WTC11 (cell line): ENCODE results near the gene FER1L5. TPM values are rescaled to one million over a fixed set of nuclear protein-coding genes. Genes with fewer than 3 reads are reported as not detected.

Experiments
- ATAC-seq: fragments of 200-7000 bp; cut with Tn5 transposase; 2 replicates; pipeline ENCODE4 v1.10.0; 2021; ENCODE audit warnings: mild to moderate bottlenecking, moderate library complexity
- CTCF ChIA-PET: fragments of 300-600 bp; sonication (Branson Sonifier 250); formaldehyde crosslinking; loops from one replicate; lab custom pipeline; 2021; ENCODE audit warnings: antibody characterized with exemption; lab: Charles Lee
- POLR2A ChIA-PET: fragments of 350-600 bp; sonication (Branson Sonifier 250); formaldehyde crosslinking; loops from one replicate; lab custom pipeline; 2021; ENCODE audit warnings: antibody characterized with exemption; lab: Charles Lee
- DNase-seq: peaks from one replicate; pipeline ENCODE4 v3.0.0; 2021; ENCODE audit warnings: low spot score
- H3K27ac Mint-ChIP-seq: 2 replicates; pipeline ENCODE4 v1.8.0; 2021; ENCODE audit warnings: mixed read lengths
- H3K27me3 Mint-ChIP-seq: 2 replicates; pipeline ENCODE4 v1.8.0; 2021; ENCODE audit warnings: low read depth, mild to moderate bottlenecking, moderate library complexity, mixed read lengths
- H3K36me3 Mint-ChIP-seq: 2 replicates; pipeline ENCODE4 v1.8.0; 2021; ENCODE audit warnings: mixed read lengths
- H3K4me1 Mint-ChIP-seq: 2 replicates; pipeline ENCODE4 v1.8.0; 2022; ENCODE audit warnings: mixed read lengths
- H3K4me3 Mint-ChIP-seq: 2 replicates; pipeline ENCODE4 v1.8.0; 2021; ENCODE audit warnings: mild to moderate bottlenecking, moderate library complexity, mixed read lengths
- H3K9me3 Mint-ChIP-seq: 2 replicates; pipeline ENCODE4 v1.8.0; 2021; ENCODE audit warnings: mixed read lengths
- ARID4B ChIP-seq: sonication (generic); formaldehyde crosslinking; IDR thresholded peaks from 2 replicates; pipeline ENCODE4 v1.8.0; 2023; ENCODE audit warnings: missing genetic modification reagents, mild to moderate bottlenecking, borderline replicate concordance
- ATF1 ChIP-seq: sonication (generic); formaldehyde crosslinking; IDR thresholded peaks from 2 replicates; pipeline ENCODE4 v1.8.1; 2023; ENCODE audit warnings: mild to moderate bottlenecking, moderate library complexity, missing genetic modification reagents
- CREB1 ChIP-seq: sonication (generic); formaldehyde crosslinking; IDR thresholded peaks from 2 replicates; pipeline ENCODE4 v1.8.0; 2023; ENCODE audit warnings: mild to moderate bottlenecking, missing genetic modification reagents
- ELF4 ChIP-seq: sonication (generic); formaldehyde crosslinking; IDR thresholded peaks from 2 replicates; pipeline ENCODE4 v1.8.1; 2022; ENCODE audit warnings: low read depth, mild to moderate bottlenecking, moderate library complexity, missing genetic modification reagents
- FOXK1 ChIP-seq: sonication (generic); formaldehyde crosslinking; IDR thresholded peaks from 2 replicates; pipeline ENCODE4 v1.8.0; 2022; ENCODE audit warnings: mild to moderate bottlenecking, moderate library complexity, missing genetic modification reagents
- GABPB1 ChIP-seq: sonication (generic); formaldehyde crosslinking; IDR thresholded peaks from 2 replicates; pipeline ENCODE4 v1.8.1; 2023; ENCODE audit warnings: mild to moderate bottlenecking, missing genetic modification reagents
- MAX ChIP-seq: sonication (generic); formaldehyde crosslinking; IDR thresholded peaks from 2 replicates; pipeline ENCODE4 v1.8.0; 2022; ENCODE audit warnings: mild to moderate bottlenecking, missing genetic modification reagents
- NFE2L1 ChIP-seq: sonication (generic); formaldehyde crosslinking; IDR thresholded peaks from 2 replicates; pipeline ENCODE4 v1.8.1; 2023; ENCODE audit warnings: missing genetic modification reagents
- NFYB ChIP-seq: sonication (generic); formaldehyde crosslinking; conservative IDR thresholded peaks from 2 replicates; pipeline ENCODE4 v1.8.0; 2022; ENCODE audit warnings: low read depth, missing genetic modification reagents
- OVOL2 ChIP-seq: fragments of 250-450 bp; sonication (Bioruptor Pico); IDR thresholded peaks from 2 replicates; pipeline ENCODE4 v1.9.0; 2021; ENCODE audit warnings: mild to moderate bottlenecking, borderline replicate concordance
- PRRX2 ChIP-seq: fragments of 250-450 bp; sonication (Bioruptor Pico); IDR thresholded peaks from 2 replicates; pipeline ENCODE4 v1.8.0; 2021; ENCODE audit warnings: mild to moderate bottlenecking
- SP1 ChIP-seq: sonication (generic); formaldehyde crosslinking; conservative IDR thresholded peaks from 2 replicates; pipeline ENCODE4 v1.8.1; 2022; ENCODE audit warnings: missing genetic modification reagents
- USF1 ChIP-seq: sonication (generic); formaldehyde crosslinking; IDR thresholded peaks from 2 replicates; pipeline ENCODE4 v1.8.0; 2022; ENCODE audit warnings: mild to moderate bottlenecking, missing genetic modification reagents
- USF2 ChIP-seq: sonication (generic); formaldehyde crosslinking; IDR thresholded peaks from 2 replicates; pipeline ENCODE4 v1.8.1; 2023; ENCODE audit warnings: mild to moderate bottlenecking, missing genetic modification reagents, moderate library complexity
- ZBTB21 ChIP-seq: sonication (generic); formaldehyde crosslinking; IDR thresholded peaks from 2 replicates; pipeline ENCODE4 v1.8.1; 2023; ENCODE audit warnings: mild to moderate bottlenecking, missing genetic modification reagents, borderline replicate concordance
- ZMAT4 ChIP-seq: fragments of 250-450 bp; sonication (Bioruptor Pico); IDR thresholded peaks from 2 replicates; pipeline ENCODE4 v1.9.0; 2021; ENCODE audit warnings: mild to moderate bottlenecking
- ZNF138 ChIP-seq: sonication (generic); formaldehyde crosslinking; conservative IDR thresholded peaks from 2 replicates; pipeline ENCODE4 v1.8.1; 2022; ENCODE audit warnings: mild to moderate bottlenecking, moderate library complexity, missing genetic modification reagents
- ZNF423 ChIP-seq: fragments of 250-450 bp; sonication (Bioruptor Pico); IDR thresholded peaks from 2 replicates; pipeline ENCODE4 v2.1.2; 2022; ENCODE audit warnings: mild to moderate bottlenecking, moderate library complexity
- total RNA-seq: library from RNA; stranded (reverse); gene quantifications from 3 replicates; pipeline ENCODE4 v1.2.3, GENCODE V29; 2021

FER1L5 gene
- total RNA-seq, 1 experiment from 2014 or later, result 1.4 TPM

GRCh38 chr2:96739633-96740428 is 97.3 kb downstream of the FER1L5 start, which contains the start of gene LMAN2L:
TSS of gene LMAN2L (minus strand) at chr2:96740064. CDS start at chr2:96740040, 24 bp downstream.
- Mint-ChIP-seq H3K27me3 (no peaks in the 10 kb centered on the region), H3K4me3 (peak within 1 kb of the TSS; percentile 95), H3K9me3 (no peaks in the 10 kb centered on the region), H3K27ac (peak within 1 kb of the TSS; percentile 82), H3K4me1 (peaks cover 16% of the 10 kb centered on the region), H3K36me3 (peaks cover 14% of the 10 kb centered on the region)
- peak; percentile 100 for ATAC-seq
- TF ChIP-seq MAX (0 out of 2 replicates have a peak, but pooled peaks have one; percentile 46), ARID4B (CRISPR knock-in tag) (peak; percentile 77), ZMAT4 (CRISPR knock-in tag) (no peak), ELF4 (CRISPR knock-in tag) (no peak), FOXK1 (CRISPR knock-in tag) (peak; percentile 45; the same call in 1 of the 2 replicates), ATF1 (CRISPR knock-in tag) (no peak), GABPB1 (CRISPR knock-in tag) (no peak), CREB1 (CRISPR knock-in tag) (no peak), USF1 (CRISPR knock-in tag) (peak; percentile 44; the same call in 1 of the 2 replicates), OVOL2 (CRISPR knock-in tag) (no peak), SP1 (peak; percentile 90), NFE2L1 (0 out of 2 replicates have a peak, but pooled peaks have one; percentile 43), USF2 (CRISPR knock-in tag) (peak; percentile 66), NFYB (peak; percentile 81)
- POLR2A ChIA-PET, result interaction anchor here (0.7 kb wide), 1 partner anchor 419 kb away, joined by 4 read pairs; no protein-coding TSS in a partner anchor
- peak; percentile 99 for DNase-seq
- CTCF ChIA-PET, result interaction anchor here (0.7 to 1.1 kb wide), 3 partner anchors 23 to 100 kb away, joined by 3 read pairs; no protein-coding TSS in a partner anchor

GRCh38 chr2:96747061-96747617 is 104.6 kb downstream of the FER1L5 start:
- Mint-ChIP-seq H3K27me3 (no peaks in the 10 kb centered on the region; the same call in 1 of the 2 replicates), H3K4me3 (no peak overlapping the region), H3K4me1 (peaks cover 9% of the 10 kb centered on the region), H3K27ac (no peak overlapping the region), H3K36me3 (no peaks in the 10 kb centered on the region), H3K9me3 (no peaks in the 10 kb centered on the region)
- no peak for TF ChIP-seq ZBTB21
- TF ChIP-seq ZNF423 (CRISPR knock-in tag), result no peak
- TF ChIP-seq ZNF138 (CRISPR knock-in tag), result no peak
- TF ChIP-seq GABPB1 (CRISPR knock-in tag), result no peak
- no peak for TF ChIP-seq PRRX2 (CRISPR knock-in tag)
- POLR2A ChIA-PET, result no interaction called here
- ATAC-seq, result no peak
- DNase-seq, result no peak
- CTCF ChIA-PET, result no interaction called here
